ENCODE measurements around the gene DPP6.
"Not testable (repeated sequence)": the region's sequence is repeated elsewhere in the genome, so short reads cannot be mapped to it uniquely, and the experiment has no call there.

Gene DPP6

GRCh38 chr7:154148791-154149516 is 96.8 kb downstream of the DPP6 start:
- DNase-seq (ENCODE audit: low read depth, low spot score) = not testable (repeated sequence)

- DNase-seq (ENCODE audit: low read depth, low spot score) = not testable (repeated sequence)
Measured at GRCh38 chr7:154150656-154151055, 98.5 kb downstream of the DPP6 start.

- DNase-seq (ENCODE audit: low read depth, low spot score) = not testable (repeated sequence)
Measured at GRCh38 chr7:154151306-154151705, 99.1 kb downstream of the DPP6 start.

- not testable (repeated sequence) for DNase-seq (ENCODE audit: low read depth, low spot score)
Measured at GRCh38 chr7:154155928-154156327, 103.7 kb downstream of the DPP6 start.

GRCh38 chr7:154162921-154163320 is 110.7 kb downstream of the DPP6 start:
- not testable (repeated sequence) for DNase-seq (ENCODE audit: low read depth, low spot score)

- DNase-seq (ENCODE audit: low read depth, low spot score) = not testable (repeated sequence)
Measured at GRCh38 chr7:154163642-154164041, 111.4 kb downstream of the DPP6 start.

- no peak for DNase-seq (ENCODE audit: low read depth, low spot score)
Measured at GRCh38 chr7:154167051-154167450, 114.9 kb downstream of the DPP6 start.

GRCh38 chr7:154167807-154168206 is 115.6 kb downstream of the DPP6 start:
- DNase-seq (ENCODE audit: low read depth, low spot score) = no peak

GRCh38 chr7:154171422-154171821 is 119.2 kb downstream of the DPP6 start:
- no peak for DNase-seq (ENCODE audit: low read depth, low spot score)

GRCh38 chr7:154172236-154172635 is 120.0 kb downstream of the DPP6 start:
- no peak for DNase-seq (ENCODE audit: low read depth, low spot score)

- DNase-seq (ENCODE audit: low read depth, low spot score) = no peak
Measured at GRCh38 chr7:154177584-154177983, 125.4 kb downstream of the DPP6 start.

GRCh38 chr7:154178895-154179294 is 126.7 kb downstream of the DPP6 start:
- DNase-seq (ENCODE audit: low read depth, low spot score) = no peak

- DNase-seq (ENCODE audit: low read depth, low spot score) = no peak
Measured at GRCh38 chr7:154183482-154183881, 131.3 kb downstream of the DPP6 start.

GRCh38 chr7:154183946-154184345 is 131.7 kb downstream of the DPP6 start:
- no peak for DNase-seq (ENCODE audit: low read depth, low spot score)

- no peak for DNase-seq (ENCODE audit: low read depth, low spot score)
Measured at GRCh38 chr7:154186811-154187210, 134.6 kb downstream of the DPP6 start.

GRCh38 chr7:154188330-154188729 is 136.1 kb downstream of the DPP6 start:
- DNase-seq (ENCODE audit: low read depth, low spot score) = no peak

GRCh38 chr7:154195266-154195665 is 143.1 kb downstream of the DPP6 start:
- no peak for DNase-seq (ENCODE audit: low read depth, low spot score)

GRCh38 chr7:154198481-154198880 is 146.3 kb downstream of the DPP6 start:
- DNase-seq (ENCODE audit: low read depth, low spot score) = no peak

- no peak for DNase-seq (ENCODE audit: low read depth, low spot score)
Measured at GRCh38 chr7:154200241-154200640, 148.0 kb downstream of the DPP6 start.

- no peak for DNase-seq (ENCODE audit: low read depth, low spot score)
Measured at GRCh38 chr7:154202002-154202401, 149.8 kb downstream of the DPP6 start.

GRCh38 chr7:154204046-154204445 is 151.8 kb downstream of the DPP6 start:
- DNase-seq (ENCODE audit: low read depth, low spot score) = no peak

GRCh38 chr7:154212861-154213260 is 160.7 kb downstream of the DPP6 start:
- no peak for DNase-seq (ENCODE audit: low read depth, low spot score)

GRCh38 chr7:154217688-154218340 is 165.6 kb downstream of the DPP6 start:
- DNase-seq (ENCODE audit: low read depth, low spot score) = no peak

All from activated naive CD8-positive, alpha-beta T cell treated with anti-CD3 and anti-CD28 coated beads, Interleukin-2, amount 50 U/mL, for 16 hours (primary cell).